Fibroblast of villous mesenchyme (primary cell): ENCODE measurements around the gene RSRP1. TPM values are rescaled to one million over a fixed set of nuclear protein-coding genes. Genes with fewer than 3 reads are reported as not detected.
A peak's percentile ranks its signal among the peaks of the same experiment; 100 is the strongest.
"Not testable (repeated sequence)": the region's sequence is repeated elsewhere in the genome, so short reads cannot be mapped to it uniquely, and the experiment has no call there.

Source experiments
- DNase-seq: peaks from one replicate; pipeline ENCODE4 v3.0.0-alpha.2; 2010; ENCODE audit warnings: low read depth
- H3K4me3 ChIP-seq: 2 replicates; pipeline ENCODE4 v1.5.1; 2011; ENCODE audit warnings: low read depth, mild to moderate bottlenecking, low read length
- total RNA-seq: library from RNA; depleted of rRNA; stranded (reverse); fragments of >200 nt; gene quantifications from 2 replicates; pipeline ENCODE4 v1.2.3, GENCODE V29; 2012
- TF ChIP-seq, protein P1 (sequence below): IDR thresholded peaks from 2 replicates; pipeline ENCODE4 v1.5.1; 2012; ENCODE audit warnings: low read depth, mild to moderate bottlenecking, low read length; ENCODE audit not compliant: insufficient read depth

Gene RSRP1
- total RNA-seq: 95.7 and 160 TPM in 2 replicates

- DNase-seq: peak; percentile 98
- TF ChIP-seq, protein P1, sequence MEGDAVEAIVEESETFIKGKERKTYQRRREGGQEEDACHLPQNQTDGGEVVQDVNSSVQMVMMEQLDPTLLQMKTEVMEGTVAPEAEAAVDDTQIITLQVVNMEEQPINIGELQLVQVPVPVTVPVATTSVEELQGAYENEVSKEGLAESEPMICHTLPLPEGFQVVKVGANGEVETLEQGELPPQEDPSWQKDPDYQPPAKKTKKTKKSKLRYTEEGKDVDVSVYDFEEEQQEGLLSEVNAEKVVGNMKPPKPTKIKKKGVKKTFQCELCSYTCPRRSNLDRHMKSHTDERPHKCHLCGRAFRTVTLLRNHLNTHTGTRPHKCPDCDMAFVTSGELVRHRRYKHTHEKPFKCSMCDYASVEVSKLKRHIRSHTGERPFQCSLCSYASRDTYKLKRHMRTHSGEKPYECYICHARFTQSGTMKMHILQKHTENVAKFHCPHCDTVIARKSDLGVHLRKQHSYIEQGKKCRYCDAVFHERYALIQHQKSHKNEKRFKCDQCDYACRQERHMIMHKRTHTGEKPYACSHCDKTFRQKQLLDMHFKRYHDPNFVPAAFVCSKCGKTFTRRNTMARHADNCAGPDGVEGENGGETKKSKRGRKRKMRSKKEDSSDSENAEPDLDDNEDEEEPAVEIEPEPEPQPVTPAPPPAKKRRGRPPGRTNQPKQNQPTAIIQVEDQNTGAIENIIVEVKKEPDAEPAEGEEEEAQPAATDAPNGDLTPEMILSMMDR: no peak
- H3K4me3 ChIP-seq: peak within 1 kb of the TSS; percentile 98
These were observed at the start of gene RSRP1 for GRCh38 chr1:25247024-25247828. RSRP1 (minus strand) TSS chr1:25247454; CDS start chr1:25246963, 491 bp downstream.

GRCh38 chr1:25296501-25296900 is 49.2 kb upstream of the RSRP1 start:
- not testable (repeated sequence) for DNase-seq, H3K4me3 ChIP-seq

GRCh38 chr1:25294889-25295826 is 47.9 kb upstream of the RSRP1 start:
- not testable (repeated sequence) for H3K4me3 ChIP-seq
- DNase-seq: peak; percentile 6

DNA sequence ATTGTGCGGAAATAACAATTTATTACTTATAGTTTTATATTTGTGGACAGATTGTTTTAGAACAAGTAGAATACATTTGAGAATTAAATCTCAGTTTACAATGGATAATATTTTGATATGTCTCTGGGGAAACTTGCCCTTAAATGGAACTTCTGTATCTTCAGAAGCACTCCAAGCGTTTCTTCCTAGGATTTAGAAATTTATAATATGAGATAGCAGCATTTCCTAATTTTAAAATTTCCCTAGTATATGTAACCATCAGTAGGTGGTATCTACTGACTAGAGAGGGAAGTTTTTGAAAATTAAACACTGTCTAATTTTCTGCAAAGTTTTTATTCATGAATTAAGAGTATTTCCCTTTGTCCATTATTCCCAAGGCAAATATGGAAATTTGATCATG is 46.2 kb upstream of the RSRP1 start:
- not testable (repeated sequence) for DNase-seq, H3K4me3 ChIP-seq

GRCh38 chr1:25290043-25290442 is 42.8 kb upstream of the RSRP1 start:
- DNase-seq, H3K4me3 ChIP-seq: not testable (repeated sequence)
- TF ChIP-seq, protein P1: peak; percentile 7

- DNase-seq, H3K4me3 ChIP-seq: not testable (repeated sequence)
These were observed 41.4 kb upstream of the RSRP1 start for GRCh38 chr1:25288573-25289101.

DNA sequence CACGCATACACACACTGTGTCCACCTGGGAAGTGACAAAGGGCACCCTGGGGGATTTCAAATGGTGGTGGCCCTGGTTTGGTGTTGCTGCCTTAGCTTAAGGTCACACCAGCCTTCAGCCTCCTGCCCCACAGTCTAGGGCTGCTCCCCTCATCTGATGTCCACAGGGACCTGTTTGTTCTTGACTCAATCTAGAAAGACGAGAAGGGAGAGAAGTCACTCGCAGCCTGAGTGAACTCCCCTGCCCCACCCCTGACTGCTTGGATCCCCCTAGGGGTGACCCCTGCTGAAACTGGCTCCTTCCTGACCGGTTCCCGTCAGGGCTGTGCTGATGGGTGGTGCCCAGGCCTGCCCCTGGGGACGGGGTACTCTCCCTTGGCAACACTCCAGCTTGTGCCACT is 39.9 kb upstream of the RSRP1 start:
- H3K4me3 ChIP-seq, DNase-seq: not testable (repeated sequence)

- not testable (repeated sequence) for H3K4me3 ChIP-seq, DNase-seq
These were observed 38.6 kb upstream of the RSRP1 start for GRCh38 chr1:25285862-25286261.

DNA sequence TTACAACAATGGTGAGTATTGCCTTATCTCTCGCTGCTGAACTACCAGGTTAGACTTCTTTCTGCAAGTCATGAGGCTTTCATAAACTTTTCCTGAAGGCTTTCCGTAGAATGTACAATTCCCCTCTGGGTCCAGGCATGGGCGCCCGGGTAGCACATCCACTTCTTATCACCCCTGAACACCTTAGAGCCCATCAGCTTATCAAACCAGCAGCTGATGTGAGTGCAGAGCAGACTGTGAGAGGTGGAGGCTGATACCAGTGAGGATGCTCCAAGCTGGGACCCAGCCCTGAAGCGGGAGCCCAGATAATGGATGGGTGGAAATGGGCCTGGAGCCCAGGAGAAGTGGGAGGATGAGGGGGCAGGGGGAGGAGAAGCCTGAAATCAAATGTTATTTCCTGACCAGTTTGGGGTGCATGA is 32.4 kb upstream of the RSRP1 start:
- not testable (repeated sequence) for H3K4me3 ChIP-seq, DNase-seq

- H3K4me3 ChIP-seq, DNase-seq: not testable (repeated sequence)
These were observed 31.5 kb upstream of the RSRP1 start for GRCh38 chr1:25278790-25279189.

DNA sequence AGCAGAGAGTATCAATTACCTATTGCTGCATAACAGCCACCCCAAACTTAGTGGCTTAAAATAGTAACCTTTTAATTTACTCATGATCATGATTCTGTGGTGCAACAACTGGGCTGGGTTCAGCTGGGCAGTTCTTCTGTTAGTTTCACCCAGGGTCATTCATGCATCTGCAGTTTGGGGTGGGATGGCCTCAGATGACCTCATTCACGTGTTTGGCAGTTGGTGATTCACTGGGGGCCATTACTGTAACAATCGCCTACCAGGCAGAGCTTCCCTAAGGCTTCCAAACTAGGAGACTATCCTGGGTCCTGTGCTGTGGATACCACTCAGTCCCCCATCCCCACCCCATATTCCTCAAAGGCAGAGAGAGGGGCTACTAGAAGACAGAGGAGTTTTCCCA is 31.1 kb upstream of the RSRP1 start:
- not testable (repeated sequence) for H3K4me3 ChIP-seq, DNase-seq

GRCh38 chr1:25277295-25277694 is 30.0 kb upstream of the RSRP1 start:
- H3K4me3 ChIP-seq: not testable (repeated sequence)

DNA sequence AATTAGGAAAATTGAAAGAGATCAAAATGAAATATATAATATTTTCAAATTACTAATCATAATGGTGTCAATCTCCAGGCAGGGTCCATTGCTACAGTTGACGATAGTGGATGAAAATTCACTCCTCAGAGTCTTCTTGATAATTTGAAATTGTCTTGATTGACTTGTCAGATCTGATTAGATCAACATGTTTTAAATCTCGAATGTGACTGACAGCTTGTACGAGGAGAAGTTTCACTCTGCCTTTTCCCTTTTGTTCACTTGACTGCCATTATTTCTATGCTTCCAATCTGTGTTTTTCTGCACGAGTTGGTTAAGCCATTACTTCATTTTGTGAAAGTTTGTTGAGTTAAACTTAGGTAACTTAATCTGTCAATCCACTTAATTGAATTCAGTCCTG is 28.4 kb upstream of the RSRP1 start:
- H3K4me3 ChIP-seq, DNase-seq: not testable (repeated sequence)

More at GRCh38 chr1:25277295-25277694, 30.0 kb upstream of the RSRP1 start:
- not testable (repeated sequence) for DNase-seq

DNA sequence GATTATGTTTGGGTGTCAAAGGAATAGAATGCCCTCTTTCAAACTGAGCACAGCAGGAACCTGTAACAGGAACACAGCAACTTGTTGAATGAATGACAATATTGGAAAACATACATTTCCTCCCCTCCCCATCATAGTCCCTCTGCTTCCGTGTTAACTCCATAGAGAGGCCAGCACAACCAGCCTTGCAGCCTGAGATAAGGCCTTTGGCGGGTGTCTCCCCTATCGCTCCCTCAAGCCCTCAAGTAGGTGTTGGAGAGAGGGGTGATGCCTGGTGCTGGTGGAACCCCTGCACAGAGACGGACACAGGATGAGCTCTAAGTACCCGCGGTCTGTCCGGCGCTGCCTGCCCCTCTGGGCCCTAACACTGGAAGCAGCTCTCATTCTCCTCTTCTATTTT is 25.0 kb upstream of the RSRP1 start, which contains the start of gene RHD:
TSS of gene RHD (plus strand) at position 272 of the 400 bp plus-strand sequence. CDS start at position 311, 39 bp downstream.
- H3K4me3 ChIP-seq, DNase-seq: not testable (repeated sequence)

DNA sequence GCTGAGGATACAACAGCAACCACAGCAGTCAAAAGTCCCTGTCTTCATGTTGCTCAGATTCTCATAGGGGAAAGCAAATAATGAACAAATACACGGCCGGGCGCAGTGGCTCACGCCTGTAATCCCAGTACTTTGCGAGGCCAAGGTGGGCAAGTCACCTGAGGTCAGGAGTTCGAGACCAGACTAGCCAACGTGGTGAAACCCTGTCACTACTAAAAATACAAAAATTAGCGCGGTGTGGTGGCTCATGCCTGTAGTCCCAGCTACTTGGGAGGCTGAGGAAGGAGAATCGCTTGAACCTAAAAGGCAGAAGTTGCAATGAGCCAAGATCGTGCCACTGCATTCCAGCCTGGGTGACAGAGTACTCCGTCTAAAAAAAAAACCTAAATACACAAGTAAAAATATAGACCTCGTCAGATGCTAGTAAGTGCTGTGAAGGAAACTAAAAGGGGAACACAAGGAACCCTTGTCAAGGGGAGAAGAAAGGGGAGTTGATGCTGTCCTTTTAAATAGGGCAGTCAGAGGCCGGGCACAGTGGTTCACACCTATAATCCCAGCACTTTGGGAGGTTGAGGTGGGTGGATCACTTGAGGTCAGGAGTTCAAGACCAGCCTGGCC is 21.0 kb upstream of the RSRP1 start:
- not testable (repeated sequence) for DNase-seq
- H3K4me3 ChIP-seq: peak overlapping the region; percentile 62
